AG09319 (cell line): Measurements from ENCODE around the gene NHEJ1.

Experiments used
- DNase-seq: peaks from one replicate; pipeline ENCODE4 v3.0.0-alpha.2; 2010; ENCODE audit warnings: low read depth; ENCODE audit errors: extremely low read depth
- CTCF ChIP-seq: IDR thresholded peaks from 2 replicates; pipeline ENCODE4 v1.5.1; 2011; ENCODE audit warnings: low read depth, mild to moderate bottlenecking, inconsistent platforms, low read length, moderate library complexity

The NHEJ1 gene

GRCh38 chr2:219071131-219071816 is 89.3 kb downstream of the NHEJ1 start:
- no peak for DNase-seq
- no peak for TF ChIP-seq CTCF

DNA sequence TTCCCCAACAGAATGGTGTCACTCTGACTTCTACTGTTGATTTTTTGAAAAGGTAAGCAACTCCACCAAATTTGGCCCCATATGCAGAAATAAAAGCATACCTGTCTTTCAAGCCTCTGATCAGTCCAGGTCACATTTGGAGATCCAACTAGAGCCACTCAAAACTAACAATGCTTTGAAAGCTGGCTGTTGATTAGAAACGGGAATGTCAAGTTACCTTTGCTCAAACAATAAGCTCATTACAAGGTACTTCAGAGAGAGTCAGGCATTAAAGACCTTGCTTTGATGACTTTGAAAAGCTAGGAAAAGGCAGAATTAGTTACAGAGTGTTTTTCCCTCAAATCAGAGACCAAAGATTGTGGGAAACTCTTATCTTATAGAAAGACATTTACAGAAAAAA is 95.1 kb downstream of the NHEJ1 start:
- no peak for TF ChIP-seq CTCF
- no peak for DNase-seq

DNA sequence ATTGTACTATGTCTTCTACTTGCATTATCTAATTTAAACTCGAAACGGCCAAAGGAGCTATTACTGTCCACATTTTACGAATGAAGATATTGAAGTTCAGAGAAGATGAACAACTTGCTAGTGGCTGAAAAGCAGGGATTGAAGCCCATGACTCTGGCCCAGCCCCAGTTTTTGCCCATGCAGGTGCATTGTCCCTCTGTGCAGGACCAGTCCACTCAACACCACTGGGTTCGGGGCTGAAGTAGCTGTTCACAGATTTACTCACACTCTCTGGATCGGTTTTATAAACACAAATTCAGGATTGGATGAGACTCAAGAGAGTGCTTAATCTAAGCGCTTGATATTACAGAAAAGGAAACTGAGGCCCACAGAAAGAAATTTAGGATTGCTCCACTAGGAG is 98.5 kb downstream of the NHEJ1 start:
- no peak for DNase-seq
- no peak for TF ChIP-seq CTCF

DNA sequence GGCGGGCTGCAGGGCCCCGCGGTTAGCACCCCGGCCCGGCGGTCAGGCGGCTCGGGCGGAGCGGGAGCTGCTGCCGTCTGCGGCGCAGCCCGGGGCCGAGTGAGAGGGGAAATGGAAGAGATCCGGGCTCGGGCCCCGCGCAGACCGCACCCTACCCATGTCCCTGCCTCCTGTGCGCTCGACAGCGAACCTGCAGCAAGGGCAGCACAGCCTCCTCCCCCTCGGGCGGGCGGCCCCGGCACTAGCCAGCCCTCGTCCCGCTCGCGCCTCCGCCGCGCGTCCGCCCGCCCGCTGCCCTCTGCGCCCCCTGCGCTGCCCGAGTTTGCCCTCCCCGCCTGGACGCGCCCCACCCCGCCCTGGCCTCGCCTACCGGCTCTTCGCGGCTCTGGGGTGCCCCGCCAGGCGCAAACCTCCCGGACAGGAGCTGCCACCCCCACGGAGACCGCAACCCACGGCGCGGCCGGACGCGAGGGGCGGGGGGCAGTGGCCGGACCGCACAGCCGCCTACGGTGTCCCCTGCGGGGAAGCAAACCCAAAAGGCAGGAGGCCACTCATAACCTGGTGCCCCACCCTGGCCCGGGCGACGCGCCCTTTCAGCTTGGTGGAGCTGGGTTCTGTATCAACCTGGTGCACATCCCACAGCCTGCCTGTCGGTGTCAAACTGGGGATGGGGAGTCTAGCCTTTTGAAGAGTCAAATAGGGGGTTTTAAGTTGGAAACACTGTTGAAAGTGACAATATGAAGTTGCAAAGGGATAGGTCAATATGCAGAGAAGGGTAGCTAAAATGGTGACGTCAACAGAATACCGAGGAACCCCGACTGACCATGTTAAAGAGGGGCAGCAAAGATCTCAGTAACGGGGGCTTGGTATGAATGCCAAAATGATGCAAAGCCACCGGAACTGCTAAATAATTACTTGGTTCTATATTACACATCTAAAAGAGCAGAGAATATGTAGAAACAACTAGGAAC is 99.5 kb downstream of the NHEJ1 start, which contains the start of gene IHH:
IHH (minus strand) TSS at position 101 of the 971 bp plus-strand sequence. CDS start 454 bp downstream, outside the sequence.
- no peak for TF ChIP-seq CTCF
- no peak for DNase-seq

- no peak for TF ChIP-seq CTCF
- no peak for DNase-seq
Observed at GRCh38 chr2:219059725-219060682, 100.6 kb downstream of the NHEJ1 start.

DNA sequence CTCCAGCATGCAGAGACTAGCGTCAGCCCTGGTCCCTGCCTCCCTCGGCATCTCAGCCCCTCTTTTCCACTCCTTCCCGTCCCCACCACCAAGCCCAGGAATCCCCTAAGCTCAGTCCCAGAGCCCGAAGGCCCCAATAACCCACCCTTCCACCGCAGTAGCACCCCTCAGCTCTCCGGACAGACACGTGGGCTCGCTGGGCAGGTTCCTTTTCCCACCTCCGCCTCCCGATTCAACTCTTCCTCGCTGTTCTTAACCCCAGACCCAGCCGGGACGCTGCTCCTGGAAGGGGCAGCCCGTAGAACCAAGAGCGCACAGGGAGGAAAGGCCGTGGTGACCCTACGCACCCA is 101.3 kb downstream of the NHEJ1 start:
- no peak for DNase-seq
- no peak for TF ChIP-seq CTCF
